IPS DF 4.7 (cell line): ENCODE results near the gene PTPN1.
"Not testable (repeated sequence)": the region's sequence is repeated elsewhere in the genome, so short reads cannot be mapped to it uniquely, and the experiment has no call there.

ENCODE experiments used
- DNase-seq: peaks from one replicate; pipeline ENCODE4 v3.0.0-alpha.2; 2013; ENCODE audit warnings: low spot score; ENCODE audit errors: extremely low read depth

PTPN1 gene

DNA sequence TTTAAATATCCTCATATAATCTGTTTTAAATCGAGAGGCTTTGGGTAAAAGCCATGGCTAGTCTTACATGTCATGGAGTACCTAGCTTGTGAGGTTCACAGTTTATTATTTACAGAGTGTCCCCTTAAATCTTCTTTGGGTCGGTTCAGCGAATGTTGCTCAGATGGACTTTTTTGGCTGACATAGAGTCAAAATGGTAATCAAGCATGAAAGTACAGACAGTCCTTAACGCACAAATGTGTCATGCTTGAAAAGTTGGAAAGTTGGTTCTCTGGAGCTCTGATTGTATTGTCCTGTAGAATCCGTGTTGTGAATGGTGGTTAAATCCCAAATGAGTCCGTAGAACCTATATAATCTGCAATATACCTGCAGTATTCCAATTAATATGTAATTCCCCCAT lies 22.0 kb downstream of the PTPN1 start:
- no peak for DNase-seq

DNA sequence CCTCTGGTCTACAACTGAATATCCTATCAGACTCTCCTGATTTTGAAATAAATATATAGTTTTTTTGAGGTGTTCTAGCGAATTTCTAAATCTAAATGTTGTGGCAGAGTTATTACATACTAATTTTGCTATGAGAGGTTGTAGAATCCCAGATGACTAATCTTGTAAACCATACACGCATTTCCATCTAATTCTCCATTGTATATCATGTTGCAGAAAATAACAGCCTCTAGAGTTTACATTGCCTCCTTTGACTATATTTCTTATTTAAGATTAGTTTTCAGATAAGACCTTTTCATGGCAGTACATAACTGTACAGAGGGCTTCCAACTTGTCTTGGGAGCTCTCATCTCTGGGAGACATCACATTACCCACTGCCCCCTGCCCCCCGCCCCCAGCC lies 22.9 kb downstream of the PTPN1 start:
- DNase-seq: no peak

DNA sequence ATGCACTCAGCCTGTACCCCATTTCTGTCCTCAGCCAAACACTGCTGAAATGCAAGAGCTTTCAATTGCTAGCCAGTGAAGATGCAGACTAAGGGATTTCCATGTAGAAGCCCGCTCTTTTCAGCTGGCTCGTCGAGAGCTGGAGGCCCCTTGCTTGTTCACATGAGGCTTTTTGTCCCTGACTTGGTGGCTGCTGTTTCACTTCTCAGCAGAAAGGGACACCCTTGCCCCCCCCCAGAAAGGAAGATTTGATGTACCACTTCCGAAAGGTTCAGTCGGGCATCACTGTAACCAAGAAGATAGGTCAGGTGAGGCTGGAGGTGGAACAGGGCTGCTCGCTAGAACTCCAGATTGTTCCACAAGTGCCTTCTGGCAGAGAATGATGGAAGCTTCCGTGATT lies 23.3 kb downstream of the PTPN1 start:
- no peak for DNase-seq

DNA sequence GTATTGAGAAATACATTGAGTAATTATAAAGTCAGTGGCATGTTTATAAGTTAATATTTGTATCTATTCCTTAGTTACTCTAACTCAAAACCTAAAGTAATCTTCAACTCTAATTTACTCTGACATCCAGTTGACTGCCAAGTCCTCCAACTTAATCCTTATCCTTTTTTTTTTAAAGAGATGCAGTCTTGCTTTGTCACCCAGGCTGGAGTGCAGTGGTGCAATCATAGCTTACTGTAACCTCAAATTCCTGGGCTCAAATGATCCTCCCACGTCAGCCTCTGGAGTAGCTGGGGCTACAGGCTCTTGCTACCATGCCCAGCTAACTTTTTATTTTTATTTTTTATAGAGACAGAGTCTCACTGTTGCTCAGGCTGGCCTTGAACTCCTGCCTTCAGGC lies 24.4 kb downstream of the PTPN1 start:
- no peak for DNase-seq

DNA sequence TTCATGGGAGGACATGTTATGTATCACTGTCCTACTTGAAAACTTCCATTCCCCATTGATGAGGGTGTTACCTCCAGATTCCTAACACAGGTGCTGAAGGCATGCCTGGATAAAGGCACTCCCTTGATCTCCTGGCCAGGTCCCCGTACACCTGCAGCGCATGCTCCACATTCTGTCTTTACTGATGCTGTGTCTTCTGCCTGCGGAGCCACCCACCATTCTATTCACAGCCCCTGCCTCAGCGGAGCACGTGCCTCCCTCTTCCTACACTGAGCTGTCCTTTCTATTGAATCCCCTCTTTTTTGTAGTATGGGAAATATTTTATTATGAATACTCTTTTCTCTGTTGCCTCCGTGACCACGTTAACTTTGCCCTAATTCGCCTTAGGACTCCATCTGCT lies 25.0 kb downstream of the PTPN1 start:
- no peak for DNase-seq

DNA sequence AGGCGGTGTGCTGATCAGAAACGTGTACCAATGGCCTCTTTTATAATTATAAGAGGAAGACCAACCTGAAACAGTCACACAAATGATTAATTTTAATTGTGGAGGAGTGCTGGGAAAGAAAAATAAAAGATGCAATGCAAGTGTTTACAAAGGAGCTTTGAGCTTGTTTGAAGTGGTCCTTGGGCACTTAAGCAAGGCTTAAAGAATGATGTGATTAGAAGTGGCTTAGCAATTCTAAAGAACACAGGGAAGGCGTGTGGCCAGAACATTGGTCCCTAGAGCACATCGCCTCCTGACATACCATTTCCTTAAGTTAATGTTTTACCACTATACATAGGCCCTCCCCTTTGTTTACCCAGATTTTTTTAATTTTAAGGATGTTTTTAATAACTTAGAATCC lies 26.1 kb downstream of the PTPN1 start:
- no peak for DNase-seq

DNA sequence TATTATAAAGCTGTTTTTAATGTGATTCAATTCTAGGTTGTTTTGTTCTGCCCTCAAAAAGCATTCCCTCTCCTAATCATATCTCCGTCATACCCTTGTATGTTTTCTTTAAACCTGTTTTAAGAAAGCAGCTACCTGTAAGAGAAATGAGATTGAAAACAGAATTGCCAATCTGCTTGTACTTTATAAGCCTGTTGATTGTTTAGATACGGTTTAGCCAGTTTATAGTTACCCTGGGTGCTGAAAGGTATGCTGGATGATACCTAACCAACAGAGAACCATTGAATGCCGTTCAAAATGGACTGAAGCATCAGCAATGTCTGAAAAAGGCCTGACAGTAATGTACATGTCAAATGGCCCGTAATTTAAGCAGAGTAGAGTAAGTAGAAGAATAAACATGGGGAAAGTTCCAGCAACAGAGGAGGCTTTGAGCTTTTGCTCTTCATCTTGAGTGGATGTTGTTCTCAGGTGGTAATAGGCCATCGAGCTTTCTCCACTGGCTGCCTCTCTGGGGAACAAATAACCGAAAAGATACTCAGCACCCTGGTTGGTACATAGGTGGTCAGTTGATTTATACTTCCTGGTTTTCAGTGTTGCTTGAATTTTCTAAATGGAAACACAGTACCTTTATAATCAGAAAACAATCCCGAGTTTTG lies 27.5 kb downstream of the PTPN1 start:
- no peak for DNase-seq

DNA sequence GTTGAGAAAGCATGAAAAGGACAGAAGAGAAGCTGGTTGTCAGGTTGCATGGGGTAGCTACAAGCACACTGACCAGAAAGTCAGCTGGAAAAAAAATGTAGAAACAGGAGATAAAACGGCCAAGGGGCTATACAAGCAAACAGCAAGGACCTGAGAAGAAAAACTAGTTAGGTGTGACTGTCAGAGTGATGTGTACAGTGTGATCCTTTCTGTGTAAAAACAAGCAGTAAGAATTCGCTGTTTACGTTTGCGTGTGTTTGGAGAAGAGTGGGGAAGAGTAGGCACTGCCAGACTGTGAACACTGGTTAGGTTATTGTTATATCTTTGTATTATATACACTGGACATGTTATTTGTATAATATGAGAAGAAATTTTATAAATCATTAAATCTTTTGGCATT lies 28.1 kb downstream of the PTPN1 start:
- no peak for DNase-seq

DNA sequence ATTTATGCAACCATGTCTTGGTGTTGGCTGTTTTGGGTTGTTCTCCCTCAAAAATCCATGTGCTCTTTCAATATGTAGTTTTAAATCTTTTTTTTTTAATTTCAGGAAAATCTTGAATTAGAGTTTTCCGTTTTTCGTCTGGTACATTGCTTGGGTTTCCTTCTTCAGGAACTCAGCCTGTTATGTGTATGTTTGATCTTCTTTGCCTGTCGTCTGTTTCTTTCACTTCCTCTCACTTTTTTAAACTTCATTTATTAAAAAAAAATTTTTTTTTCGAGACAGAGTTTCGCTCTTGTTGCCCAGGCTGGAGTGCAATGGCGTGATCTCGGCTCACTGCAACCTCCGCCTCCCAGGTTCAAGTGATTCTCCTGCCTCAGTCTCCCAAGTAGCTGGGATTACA lies 29.6 kb downstream of the PTPN1 start:
- not testable (repeated sequence) for DNase-seq

DNA sequence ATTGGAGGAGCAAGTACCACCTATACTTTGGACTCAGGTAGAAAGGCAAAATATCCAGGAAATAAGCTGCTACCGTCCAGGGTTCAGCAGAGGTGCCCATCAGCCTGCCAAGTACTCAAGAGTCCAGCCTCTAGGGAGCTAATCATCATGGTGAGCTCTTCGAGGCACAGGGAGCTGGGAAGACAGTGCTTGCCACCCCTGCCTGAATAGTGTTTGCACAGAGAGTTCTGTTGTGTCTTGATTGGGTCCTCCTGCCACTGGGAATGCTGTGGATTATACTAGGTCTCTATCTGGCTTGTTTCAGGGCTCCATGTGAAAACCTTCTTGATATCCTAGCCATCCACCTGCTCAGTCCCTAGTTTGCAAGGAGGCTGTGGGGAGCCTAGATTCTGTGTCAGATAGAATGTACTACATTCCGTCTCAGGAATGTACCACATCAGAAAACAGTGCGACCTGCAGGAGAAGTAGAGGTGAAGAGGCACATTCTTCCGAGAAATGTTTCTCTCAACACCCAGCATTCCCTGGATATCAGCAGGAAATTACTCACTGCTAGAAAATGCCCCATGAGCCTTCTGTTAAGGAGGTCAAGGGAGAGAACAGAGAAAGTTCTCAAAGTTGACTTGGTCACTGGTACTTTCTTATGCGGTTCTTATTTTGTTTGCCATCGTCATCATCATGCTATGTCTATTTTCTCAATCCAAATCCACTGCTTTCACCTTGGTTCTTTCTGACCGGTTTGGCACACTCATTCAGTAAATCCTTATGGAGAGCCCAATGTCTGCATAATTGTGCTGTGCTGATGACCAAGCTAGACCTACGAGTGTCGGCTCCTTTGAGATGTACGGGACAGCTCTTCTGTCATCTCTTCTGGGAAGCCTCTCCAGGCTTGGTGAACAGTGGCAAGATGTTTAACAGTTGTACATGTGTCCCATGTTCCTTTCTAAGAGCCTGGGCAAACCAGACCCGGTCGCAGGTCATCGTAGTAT lies 30.7 kb downstream of the PTPN1 start:
- DNase-seq: no peak

DNA sequence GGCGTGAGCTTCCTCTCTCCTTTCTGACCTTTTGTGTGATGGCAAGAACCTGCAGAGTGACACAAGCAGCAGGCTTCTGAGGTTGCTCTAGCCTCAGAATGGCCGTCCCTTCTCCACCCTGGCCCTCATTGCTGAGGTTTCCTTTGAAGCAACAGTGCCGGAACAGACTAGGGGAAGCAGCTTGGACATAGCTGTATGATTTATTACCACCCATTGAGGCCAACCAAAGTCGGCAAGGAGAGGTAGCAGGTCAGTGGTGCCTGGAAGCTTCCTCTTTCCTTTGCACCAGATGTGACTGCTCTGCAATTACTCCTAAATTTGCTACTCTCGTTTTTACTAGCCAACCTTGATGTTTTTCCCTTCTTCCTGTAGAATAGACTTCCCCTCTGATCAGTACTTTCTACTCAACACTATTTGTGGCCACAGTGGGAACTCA lies 31.4 kb downstream of the PTPN1 start:
- DNase-seq: no peak

DNA sequence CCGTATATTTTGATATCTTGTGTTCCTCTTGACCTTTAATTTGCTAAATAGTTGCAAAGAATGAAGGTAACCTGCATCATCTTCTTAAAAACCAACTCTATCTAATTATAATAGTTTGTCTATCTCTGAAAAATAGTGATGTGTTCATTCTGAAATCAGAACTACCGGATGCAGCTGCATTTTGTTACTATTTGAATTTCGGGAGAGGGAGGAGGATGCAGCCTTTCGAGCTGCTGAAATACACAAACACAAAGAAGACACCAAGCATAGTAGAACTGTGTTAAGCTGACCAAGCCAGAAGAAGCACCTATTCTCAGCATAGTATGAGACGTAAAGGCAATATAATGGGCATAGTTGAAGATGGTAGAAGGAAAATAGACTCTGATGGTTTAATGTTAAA lies 33.1 kb downstream of the PTPN1 start:
- no peak for DNase-seq

DNA sequence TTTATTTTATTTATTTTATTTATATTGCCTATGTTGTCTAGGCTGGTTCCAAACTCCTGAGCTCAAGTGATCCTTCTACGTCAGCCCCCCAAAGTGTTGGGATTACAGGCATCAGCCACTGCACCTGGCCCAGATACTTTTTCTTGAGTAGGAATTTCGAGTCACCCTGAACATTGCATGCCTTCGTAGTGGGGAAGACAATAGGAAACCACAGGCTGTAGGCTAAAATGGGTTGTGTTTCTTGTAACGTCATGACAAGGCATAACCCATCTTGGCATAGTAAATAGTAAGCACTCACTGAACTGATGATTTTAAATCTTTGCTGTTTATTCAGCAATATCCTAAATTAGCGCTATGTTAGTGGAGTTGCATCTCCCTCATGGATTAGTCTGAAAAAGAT lies 34.9 kb downstream of the PTPN1 start:
- DNase-seq: no peak

DNA sequence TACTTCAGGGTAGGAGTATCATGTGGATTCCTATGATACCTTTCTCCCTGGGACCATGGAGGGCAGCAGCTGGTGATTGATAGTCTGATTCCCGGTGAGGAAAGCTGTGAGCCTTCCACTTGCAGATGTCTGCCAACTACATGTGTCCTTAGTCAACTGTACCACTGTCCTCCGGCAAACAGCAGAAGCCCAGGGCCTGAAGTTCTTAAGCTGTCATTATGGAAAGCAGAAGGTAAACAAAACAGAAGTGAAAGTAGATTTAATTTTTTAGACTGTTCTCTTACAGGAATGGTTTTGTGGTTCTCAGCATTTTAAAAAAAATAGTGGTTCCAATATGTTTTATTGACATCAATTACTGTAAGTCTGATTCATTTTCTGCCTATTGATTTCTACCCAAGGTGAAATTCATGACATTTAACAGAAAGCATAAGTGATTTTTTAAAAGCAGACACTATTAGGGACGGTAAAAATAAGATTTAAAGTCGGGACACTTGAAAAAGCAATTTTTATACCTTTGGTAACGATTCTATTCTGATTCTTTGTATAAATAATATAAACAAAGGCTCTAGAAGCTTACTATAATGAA lies 36.6 kb downstream of the PTPN1 start:
- no peak for DNase-seq

DNA sequence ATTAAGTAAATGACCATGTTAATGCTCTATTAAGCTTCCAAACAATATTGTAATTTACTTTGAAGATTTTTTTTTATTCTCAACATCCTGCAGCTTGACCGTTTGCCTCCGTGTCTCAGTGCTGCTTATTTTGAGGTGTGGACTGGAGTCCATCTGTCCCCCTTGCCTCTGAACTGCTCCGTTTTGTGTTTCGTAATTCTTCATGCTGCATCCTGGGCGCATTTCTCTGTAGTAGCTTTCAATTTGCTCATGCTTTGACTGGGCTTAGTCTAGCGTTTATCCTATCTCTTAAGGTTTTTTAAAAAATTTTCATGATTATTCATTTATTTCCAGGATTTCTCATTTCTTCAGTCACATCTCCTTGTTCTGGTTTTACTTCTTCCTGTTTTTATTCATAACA lies 37.8 kb downstream of the PTPN1 start:
- no peak for DNase-seq

DNA sequence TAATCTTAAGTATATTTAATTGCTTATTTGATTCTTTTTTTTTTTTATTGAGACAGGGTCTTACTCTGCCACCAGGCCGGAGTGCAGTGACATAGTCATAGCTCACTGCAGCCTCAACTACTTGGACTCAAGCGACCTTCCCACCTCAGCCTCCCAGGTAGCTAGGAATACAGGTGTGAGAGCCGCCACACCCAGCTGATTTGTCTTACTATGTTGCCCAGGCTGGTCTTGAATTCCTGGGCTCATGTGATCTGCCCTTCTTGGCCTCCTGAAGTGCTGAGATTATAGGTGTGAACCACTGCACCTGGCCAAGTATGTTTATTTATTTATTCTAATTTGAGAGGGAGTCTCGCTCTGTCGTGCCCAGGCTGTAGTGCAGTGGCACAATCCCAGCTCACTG lies 38.2 kb downstream of the PTPN1 start:
- DNase-seq: no peak

DNA sequence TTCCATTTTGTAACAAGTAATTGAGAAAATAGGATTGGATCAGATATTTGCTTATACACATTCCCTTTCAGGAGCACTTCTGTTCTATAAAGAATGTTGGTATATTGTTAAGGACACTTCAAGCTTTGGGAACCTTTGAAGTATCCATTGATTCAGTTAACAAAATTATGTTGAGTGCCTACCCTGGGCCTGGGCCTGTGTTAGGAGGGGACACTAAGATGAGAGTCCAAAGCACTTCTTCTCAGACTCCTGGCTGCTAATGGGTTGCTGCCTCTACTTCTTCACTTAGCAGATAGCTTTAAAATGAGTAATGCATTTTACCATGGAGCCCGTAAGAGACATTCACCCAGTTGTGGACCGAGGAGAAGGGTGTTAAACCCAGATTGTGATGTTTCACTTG lies 40.3 kb downstream of the PTPN1 start:
- DNase-seq: no peak

DNA sequence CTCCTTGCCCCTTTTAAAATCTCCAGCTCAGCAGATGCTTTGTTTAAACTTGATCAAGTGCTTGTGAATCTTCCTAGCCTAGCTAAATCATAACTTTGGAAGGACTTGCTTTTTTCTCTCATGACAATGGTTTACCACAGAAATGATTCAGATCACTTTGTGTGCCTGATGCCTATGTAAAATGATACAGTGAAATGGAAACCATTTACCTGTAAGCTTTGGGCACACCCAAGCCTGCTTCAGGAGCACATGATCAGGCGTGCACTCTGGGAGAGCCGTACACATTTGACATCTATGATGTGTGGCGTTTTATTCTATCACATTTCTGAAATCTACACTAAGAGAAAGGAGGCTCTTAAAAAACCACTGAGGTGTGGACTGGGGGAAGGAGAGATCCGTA lies 41.1 kb downstream of the PTPN1 start:
- DNase-seq: no peak

DNA sequence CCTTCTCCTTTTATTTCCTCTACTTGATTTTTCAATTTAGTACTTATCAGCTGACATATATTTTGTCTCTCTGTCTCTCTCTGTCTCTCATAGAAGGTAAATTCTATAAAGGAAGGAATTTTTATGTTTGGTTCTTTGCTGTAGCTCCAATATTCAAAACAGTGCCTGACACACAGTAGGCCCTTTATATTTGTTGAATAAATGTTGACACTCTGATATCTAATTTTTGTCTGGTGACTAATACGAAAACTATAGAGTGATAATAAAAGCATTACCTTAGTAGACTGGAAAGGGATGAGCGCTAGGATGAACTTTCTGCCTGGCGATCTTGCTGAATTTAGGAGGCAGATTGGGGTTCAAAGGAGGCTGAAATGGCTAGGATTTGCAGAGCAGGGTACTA lies 42.8 kb downstream of the PTPN1 start:
- no peak for DNase-seq

DNA sequence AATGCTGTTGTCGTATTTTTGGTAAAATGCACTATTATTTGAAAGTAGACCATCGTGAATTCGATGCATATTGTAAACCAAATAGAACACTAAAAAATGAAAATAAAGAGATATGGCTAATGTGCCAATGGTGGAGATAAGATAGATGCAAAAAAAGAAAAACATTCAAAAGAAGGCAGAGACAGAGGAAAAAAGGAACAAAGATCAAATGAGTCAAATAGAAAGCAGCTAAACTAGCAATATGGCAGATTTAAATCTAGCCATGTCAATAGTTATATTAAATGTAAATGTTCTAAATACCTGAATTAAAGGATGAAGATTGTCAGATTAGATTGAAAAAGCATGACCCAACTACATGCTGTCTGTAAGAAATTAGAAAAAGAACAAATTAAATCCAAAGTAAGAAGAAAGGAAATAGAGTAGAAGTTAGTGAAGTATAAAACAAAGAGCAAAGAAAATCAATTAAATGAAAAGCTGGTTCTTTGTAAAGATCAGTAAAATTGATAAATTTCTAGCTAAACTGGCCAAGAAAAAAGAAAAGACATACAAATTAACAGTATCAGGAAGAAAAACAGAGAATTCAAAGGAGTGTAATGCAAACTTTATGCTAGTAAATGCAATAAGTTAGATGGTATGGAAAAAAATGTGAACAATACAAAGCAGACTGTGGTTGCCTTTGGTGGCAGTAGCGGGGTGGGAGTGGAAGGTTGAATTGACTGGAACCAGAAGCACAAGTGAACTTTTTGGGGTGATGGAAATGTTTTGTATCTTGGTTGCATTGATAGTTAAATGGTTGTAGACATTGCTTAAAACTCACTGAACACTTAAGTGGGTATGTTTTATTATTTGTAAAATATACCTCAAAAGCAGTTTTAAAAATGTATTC lies 44.8 kb downstream of the PTPN1 start:
- no peak for DNase-seq

DNA sequence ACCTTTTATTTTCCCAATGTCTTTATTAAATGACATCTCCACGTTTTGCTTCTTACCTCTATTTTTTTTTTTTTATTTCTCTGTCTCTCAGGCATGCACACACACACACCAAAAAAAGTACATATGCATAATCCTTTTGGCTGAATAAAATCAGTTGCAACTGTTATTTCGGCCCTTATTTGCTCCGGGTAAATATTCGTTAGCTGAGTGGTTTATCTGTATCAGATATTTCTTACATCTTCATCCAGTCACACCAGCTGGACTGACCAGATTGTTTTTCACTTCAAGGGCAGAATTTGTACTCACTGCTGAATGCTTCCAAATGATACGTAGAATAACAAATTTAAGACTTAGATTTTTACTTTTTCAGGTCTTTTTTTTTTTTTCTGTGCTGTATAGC lies 45.5 kb downstream of the PTPN1 start:
- DNase-seq: no peak
